ENCODE data around the gene PEX11G.

DNA sequence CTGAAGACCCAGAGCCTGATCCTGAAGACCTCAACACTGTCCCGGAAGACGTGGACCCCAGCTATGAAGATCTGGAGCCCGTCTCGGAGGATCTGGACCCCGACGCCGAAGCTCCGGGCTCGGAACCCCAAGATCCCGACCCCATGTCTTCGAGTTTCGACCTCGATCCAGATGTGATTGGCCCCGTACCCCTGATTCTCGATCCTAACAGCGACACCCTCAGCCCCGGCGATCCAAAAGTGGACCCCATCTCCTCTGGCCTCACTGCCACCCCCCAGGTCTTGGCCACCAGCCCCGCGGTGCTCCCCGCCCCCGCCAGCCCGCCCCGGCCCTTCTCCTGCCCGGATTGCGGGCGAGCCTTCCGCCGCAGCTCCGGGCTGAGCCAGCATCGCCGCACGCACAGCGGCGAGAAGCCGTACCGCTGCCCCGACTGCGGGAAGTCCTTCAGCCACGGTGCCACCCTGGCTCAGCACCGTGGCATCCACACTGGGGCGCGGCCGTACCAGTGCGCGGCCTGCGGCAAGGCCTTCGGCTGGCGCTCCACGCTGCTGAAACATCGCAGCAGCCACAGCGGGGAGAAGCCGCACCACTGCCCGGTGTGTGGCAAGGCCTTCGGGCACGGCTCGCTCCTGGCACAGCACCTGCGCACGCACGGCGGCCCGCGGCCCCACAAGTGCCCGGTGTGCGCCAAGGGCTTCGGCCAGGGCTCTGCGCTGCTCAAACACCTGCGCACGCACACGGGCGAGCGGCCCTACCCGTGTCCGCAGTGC, 30.7 kb upstream of the PEX11G start:
- TF ChIP-seq, protein P1, sequence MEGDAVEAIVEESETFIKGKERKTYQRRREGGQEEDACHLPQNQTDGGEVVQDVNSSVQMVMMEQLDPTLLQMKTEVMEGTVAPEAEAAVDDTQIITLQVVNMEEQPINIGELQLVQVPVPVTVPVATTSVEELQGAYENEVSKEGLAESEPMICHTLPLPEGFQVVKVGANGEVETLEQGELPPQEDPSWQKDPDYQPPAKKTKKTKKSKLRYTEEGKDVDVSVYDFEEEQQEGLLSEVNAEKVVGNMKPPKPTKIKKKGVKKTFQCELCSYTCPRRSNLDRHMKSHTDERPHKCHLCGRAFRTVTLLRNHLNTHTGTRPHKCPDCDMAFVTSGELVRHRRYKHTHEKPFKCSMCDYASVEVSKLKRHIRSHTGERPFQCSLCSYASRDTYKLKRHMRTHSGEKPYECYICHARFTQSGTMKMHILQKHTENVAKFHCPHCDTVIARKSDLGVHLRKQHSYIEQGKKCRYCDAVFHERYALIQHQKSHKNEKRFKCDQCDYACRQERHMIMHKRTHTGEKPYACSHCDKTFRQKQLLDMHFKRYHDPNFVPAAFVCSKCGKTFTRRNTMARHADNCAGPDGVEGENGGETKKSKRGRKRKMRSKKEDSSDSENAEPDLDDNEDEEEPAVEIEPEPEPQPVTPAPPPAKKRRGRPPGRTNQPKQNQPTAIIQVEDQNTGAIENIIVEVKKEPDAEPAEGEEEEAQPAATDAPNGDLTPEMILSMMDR (IDR thresholded peaks at IDR 0.05; ENCODE audit: low read depth, low read length), result no peak
- no peak for TF ChIP-seq POLR2A (IDR thresholded peaks at IDR 0.05; ENCODE audit: extremely low read depth, insufficient read length)
